Measurements from ENCODE around the gene MSL3B.

Gene MSL3B

DNA sequence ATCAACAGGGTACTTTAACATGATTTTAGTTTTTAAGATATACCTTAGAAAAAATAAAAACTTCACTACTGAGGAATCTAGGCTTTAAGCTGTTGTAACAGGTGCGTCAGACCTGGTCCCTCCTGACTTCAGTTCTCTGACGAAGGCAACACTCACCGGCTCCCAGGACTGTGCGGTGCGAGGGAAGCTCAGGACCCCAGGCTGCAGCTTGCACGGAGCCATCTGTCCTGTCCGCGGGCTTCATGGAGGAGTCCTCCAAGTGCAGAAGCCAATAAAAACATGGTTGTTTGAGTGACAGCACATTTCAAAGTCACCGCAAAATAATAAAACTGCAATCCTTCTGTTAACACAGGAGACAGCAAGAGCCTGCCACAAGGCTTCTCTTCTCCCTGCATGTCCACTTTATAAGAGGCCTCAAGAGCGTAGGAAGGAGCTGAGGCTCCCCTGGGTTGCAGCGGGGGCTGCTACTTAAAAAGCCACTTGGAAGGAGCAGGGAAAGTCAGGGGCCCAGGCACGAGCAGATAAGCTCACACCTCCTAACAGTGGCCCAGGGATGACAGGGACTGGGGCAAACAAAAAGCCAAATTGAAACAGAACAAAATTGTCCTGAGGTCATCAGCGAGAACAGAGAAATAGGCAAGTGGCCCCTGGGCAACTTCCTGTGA, 18.4 kb downstream of the MSL3B start:
- H3K4me3 ChIP-seq (replicated peaks; ENCODE audit: low read depth, low read length) = no peak overlapping the region
- no peak for TF ChIP-seq CTCF (IDR thresholded peaks at IDR 0.05; ENCODE audit: low read depth, low read length, missing control alignments)
- DNase-seq (ENCODE audit: extremely low read depth, low read depth) = no peak

DNA sequence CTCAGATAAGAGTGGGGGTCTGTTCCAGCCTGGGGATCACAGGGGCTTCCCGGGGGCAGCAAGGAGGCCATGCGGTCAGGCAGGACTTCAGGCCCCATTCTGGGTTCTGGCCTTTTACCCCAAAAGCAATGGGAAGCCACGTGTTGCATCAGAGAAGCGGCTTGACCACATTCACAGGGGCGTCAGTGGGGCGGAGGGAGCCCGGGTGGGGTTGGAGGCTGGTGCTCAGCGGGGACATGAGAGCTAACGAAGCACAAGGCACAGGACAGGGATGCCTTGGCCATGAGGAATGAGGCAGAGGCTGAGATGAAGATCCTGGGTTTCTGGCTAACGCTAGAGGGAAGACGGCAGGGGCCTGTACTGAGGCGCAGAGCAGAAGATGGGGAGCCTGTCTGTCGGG, 19.9 kb downstream of the MSL3B start:
- H3K4me3 ChIP-seq (replicated peaks; ENCODE audit: low read depth, low read length) = no peak overlapping the region
- DNase-seq (ENCODE audit: extremely low read depth, low read depth) = no peak
- no peak for TF ChIP-seq CTCF (IDR thresholded peaks at IDR 0.05; ENCODE audit: low read depth, low read length, missing control alignments)

DNA sequence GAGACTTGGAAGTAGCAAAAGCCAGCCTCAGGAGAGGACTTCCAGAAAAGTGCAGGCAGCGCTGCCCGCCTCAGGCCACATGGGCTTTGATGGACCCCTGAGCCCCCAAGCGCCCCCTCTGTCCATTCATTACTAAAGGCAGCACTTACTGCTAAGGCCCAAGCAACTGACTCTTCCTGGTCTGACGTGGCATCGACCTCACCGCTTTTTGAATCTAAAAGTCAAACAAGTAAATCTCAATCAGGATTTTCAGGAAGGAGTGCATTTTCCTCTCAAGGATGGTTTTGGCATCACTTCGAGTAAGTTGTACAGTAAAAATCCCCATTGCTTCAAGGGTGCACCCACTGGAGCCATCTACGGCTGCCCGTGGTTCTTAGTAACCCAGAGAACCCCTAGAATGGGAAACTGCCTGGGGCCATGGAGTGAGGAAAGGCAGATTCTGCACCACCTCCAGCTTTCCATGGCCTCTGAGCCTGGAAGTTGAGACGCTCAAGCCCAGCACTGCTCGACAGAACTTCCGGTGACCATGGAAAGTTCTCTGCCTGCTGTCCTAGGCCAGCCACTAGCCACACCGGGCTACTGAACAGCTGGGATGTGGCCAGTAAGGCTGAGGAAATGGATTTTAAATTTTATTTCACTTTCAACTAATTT, 20.8 kb downstream of the MSL3B start:
- no peak for DNase-seq (ENCODE audit: extremely low read depth, low read depth)
- no peak for TF ChIP-seq CTCF (IDR thresholded peaks at IDR 0.05; ENCODE audit: low read depth, low read length, missing control alignments)
- H3K4me3 ChIP-seq (replicated peaks; ENCODE audit: low read depth, low read length) = no peak overlapping the region

GRCh38 chr2:233846387-233847247, 21.6 kb downstream of the MSL3B start:
- DNase-seq (ENCODE audit: extremely low read depth, low read depth) = no peak
- H3K4me3 ChIP-seq (replicated peaks; ENCODE audit: low read depth, low read length) = no peak overlapping the region
- no peak for TF ChIP-seq CTCF (IDR thresholded peaks at IDR 0.05; ENCODE audit: low read depth, low read length, missing control alignments)

- no peak for DNase-seq (ENCODE audit: extremely low read depth, low read depth)
- H3K4me3 ChIP-seq (replicated peaks; ENCODE audit: low read depth, low read length) = no peak overlapping the region
- TF ChIP-seq CTCF (IDR thresholded peaks at IDR 0.05; ENCODE audit: low read depth, low read length, missing control alignments) = no peak
Measured at GRCh38 chr2:233845301-233846060, 22.7 kb downstream of the MSL3B start.

- no peak for DNase-seq (ENCODE audit: extremely low read depth, low read depth)
Measured at GRCh38 chr2:233844836-233845235, 23.4 kb downstream of the MSL3B start.

More at GRCh38 chr2:233844836-233845235, 23.4 kb downstream of the MSL3B start:
- TF ChIP-seq CTCF (IDR thresholded peaks at IDR 0.05; ENCODE audit: low read depth, low read length, missing control alignments) = no peak
- H3K4me3 ChIP-seq (replicated peaks; ENCODE audit: low read depth, low read length) = no peak overlapping the region

Measured in HFF-Myc (cell line).